ENCODE results near the gene LTBP1. TPM values are rescaled to one million over a fixed set of nuclear protein-coding genes. Genes with fewer than 3 reads are reported as not detected.
A peak's percentile ranks its signal among the peaks of the same experiment; 100 is the strongest.

LTBP1 gene
- total and polyA plus RNA-seq, 2 experiments from 2014 or later: 216 to 509 TPM

GRCh38 chr2:33214857-33215256 lies 268.1 kb downstream of the LTBP1 start:
- H3K36me3 ChIP-seq: peaks cover 12% of the 10 kb centered on the region
- no peaks in the 10 kb centered on the region for H3K27me3 ChIP-seq
- TF ChIP-seq, protein P1, sequence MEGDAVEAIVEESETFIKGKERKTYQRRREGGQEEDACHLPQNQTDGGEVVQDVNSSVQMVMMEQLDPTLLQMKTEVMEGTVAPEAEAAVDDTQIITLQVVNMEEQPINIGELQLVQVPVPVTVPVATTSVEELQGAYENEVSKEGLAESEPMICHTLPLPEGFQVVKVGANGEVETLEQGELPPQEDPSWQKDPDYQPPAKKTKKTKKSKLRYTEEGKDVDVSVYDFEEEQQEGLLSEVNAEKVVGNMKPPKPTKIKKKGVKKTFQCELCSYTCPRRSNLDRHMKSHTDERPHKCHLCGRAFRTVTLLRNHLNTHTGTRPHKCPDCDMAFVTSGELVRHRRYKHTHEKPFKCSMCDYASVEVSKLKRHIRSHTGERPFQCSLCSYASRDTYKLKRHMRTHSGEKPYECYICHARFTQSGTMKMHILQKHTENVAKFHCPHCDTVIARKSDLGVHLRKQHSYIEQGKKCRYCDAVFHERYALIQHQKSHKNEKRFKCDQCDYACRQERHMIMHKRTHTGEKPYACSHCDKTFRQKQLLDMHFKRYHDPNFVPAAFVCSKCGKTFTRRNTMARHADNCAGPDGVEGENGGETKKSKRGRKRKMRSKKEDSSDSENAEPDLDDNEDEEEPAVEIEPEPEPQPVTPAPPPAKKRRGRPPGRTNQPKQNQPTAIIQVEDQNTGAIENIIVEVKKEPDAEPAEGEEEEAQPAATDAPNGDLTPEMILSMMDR (IDR thresholded peaks at IDR 0.05; ENCODE audit: low read depth, low read length): no peak
- H3K9me3 ChIP-seq (ENCODE audit: low read depth): no peaks in the 10 kb centered on the region
- no peak for DNase-seq (ENCODE audit: low read depth in 1 of 2, low spot score in 1 of 2)
- H3K4me1 ChIP-seq (ENCODE audit: low read depth): peaks cover 30% of the 10 kb centered on the region
- no peak overlapping the region for H3K4me3 ChIP-seq
- H3K27ac ChIP-seq: no peak overlapping the region

GRCh38 chr2:33215299-33215698 lies 268.5 kb downstream of the LTBP1 start:
- Histone ChIP-seq H3K27ac (no peak overlapping the region), H3K9me3 (ENCODE audit: low read depth) (no peaks in the 10 kb centered on the region), H3K4me3 (no peak overlapping the region), H3K36me3 (peaks cover 12% of the 10 kb centered on the region), H3K4me1 (ENCODE audit: low read depth) (peaks cover 30% of the 10 kb centered on the region), H3K27me3 (no peaks in the 10 kb centered on the region)
- TF ChIP-seq, protein P1 (IDR thresholded peaks at IDR 0.05; ENCODE audit: low read depth, low read length): no peak
- peak in 1 of 2 donors; percentile 86 for DNase-seq (ENCODE audit: low read depth in 1 of 2, low spot score in 1 of 2)

DNA sequence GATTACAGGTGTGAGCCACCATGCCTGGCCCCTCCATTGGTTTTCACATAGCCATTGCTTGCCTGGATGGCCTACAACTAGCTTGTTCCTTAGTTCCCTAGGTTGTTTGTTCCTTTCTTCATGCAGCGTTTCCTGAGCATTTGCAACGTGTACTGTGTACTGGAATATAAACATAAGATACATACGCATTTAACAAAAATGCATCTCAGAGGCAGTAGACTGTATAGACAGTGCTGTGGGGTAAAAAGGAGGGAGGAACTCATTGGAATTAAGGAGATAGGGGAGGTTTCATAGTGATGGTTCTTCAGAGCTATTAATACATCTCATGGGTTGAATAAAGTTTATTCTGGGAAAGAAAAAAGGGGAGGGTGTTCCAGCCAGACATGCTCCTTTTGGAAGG lies 269.2 kb downstream of the LTBP1 start:
- TF ChIP-seq, protein P1 (IDR thresholded peaks at IDR 0.05; ENCODE audit: low read depth, low read length): no peak
- Histone ChIP-seq H3K27ac (no peak overlapping the region), H3K27me3 (no peaks in the 10 kb centered on the region), H3K36me3 (peaks cover 16% of the 10 kb centered on the region), H3K4me1 (ENCODE audit: low read depth) (peaks cover 29% of the 10 kb centered on the region), H3K9me3 (ENCODE audit: low read depth) (no peaks in the 10 kb centered on the region), H3K4me3 (no peak overlapping the region)
- no peak for DNase-seq (ENCODE audit: low read depth in 1 of 2, low spot score in 1 of 2)

- H3K9me3 ChIP-seq (ENCODE audit: low read depth): no peaks in the 10 kb centered on the region
- no peak overlapping the region for H3K4me3 ChIP-seq
- no peaks in the 10 kb centered on the region for H3K27me3 ChIP-seq
- no peak overlapping the region for H3K27ac ChIP-seq
- TF ChIP-seq, protein P1 (IDR thresholded peaks at IDR 0.05; ENCODE audit: low read depth, low read length): no peak
- H3K4me1 ChIP-seq (ENCODE audit: low read depth): peaks cover 29% of the 10 kb centered on the region
- peak in 1 of 2 donors; percentile 41 for DNase-seq (ENCODE audit: low read depth in 1 of 2, low spot score in 1 of 2)
- peaks cover 17% of the 10 kb centered on the region for H3K36me3 ChIP-seq
These were observed 269.9 kb downstream of the LTBP1 start for GRCh38 chr2:33216508-33217182.

- Histone ChIP-seq H3K4me3 (no peak overlapping the region), H3K4me1 (ENCODE audit: low read depth) (peaks cover 22% of the 10 kb centered on the region), H3K36me3 (peaks cover 22% of the 10 kb centered on the region), H3K27ac (no peak overlapping the region), H3K27me3 (no peaks in the 10 kb centered on the region), H3K9me3 (ENCODE audit: low read depth) (no peaks in the 10 kb centered on the region)
- DNase-seq (ENCODE audit: low read depth in 1 of 2, low spot score in 1 of 2): no peak
- TF ChIP-seq, protein P1 (IDR thresholded peaks at IDR 0.05; ENCODE audit: low read depth, low read length): no peak
These were observed 270.7 kb downstream of the LTBP1 start for GRCh38 chr2:33217406-33217805.

Measured in cardiac muscle cell (in vitro differentiated cells and primary cell).